ENCODE measurements around the gene FBP1. TPM values are rescaled to one million over a fixed set of nuclear protein-coding genes. Genes with fewer than 3 reads are reported as not detected.

The FBP1 gene
- total and polyA plus RNA-seq, 2 experiments from 2014 or later: 1.3 to 2.9 TPM

- peak overlapping the region; percentile 81 for H3K27ac ChIP-seq
- H3K4me1 ChIP-seq (ENCODE audit: low read depth): peaks cover 5% of the 10 kb centered on the region
- TF ChIP-seq CTCF (IDR thresholded peaks at IDR 0.05; ENCODE audit: low read depth, low read length): no peak
- DNase-seq (ENCODE audit: low read depth in 1 of 2, low spot score in 1 of 2): peak in 1 of 2 donors; percentile 55
- no peak overlapping the region for H3K4me3 ChIP-seq
- no peaks in the 10 kb centered on the region for H3K27me3 ChIP-seq
- no peaks in the 10 kb centered on the region for H3K9me3 ChIP-seq (ENCODE audit: low read depth)
- H3K36me3 ChIP-seq: no peaks in the 10 kb centered on the region
Observed at GRCh38 chr9:94619026-94619425, 20.3 kb downstream of the FBP1 start.

GRCh38 chr9:94613003-94613402 is 26.3 kb downstream of the FBP1 start:
- Histone ChIP-seq H3K27me3 (no peaks in the 10 kb centered on the region), H3K4me1 (ENCODE audit: low read depth) (peaks cover 9% of the 10 kb centered on the region), H3K36me3 (no peaks in the 10 kb centered on the region), H3K9me3 (ENCODE audit: low read depth) (no peaks in the 10 kb centered on the region), H3K4me3 (no peak overlapping the region), H3K27ac (no peak overlapping the region)
- TF ChIP-seq CTCF (IDR thresholded peaks at IDR 0.05; ENCODE audit: low read depth, low read length): peak; percentile 20
- DNase-seq (ENCODE audit: low read depth in 1 of 2, low spot score in 1 of 2): no peak

GRCh38 chr9:94612071-94612470 is 27.2 kb downstream of the FBP1 start:
- no peak for DNase-seq (ENCODE audit: low read depth in 1 of 2, low spot score in 1 of 2)
- no peak for TF ChIP-seq CTCF (IDR thresholded peaks at IDR 0.05; ENCODE audit: low read depth, low read length)
- no peak overlapping the region for H3K4me3 ChIP-seq
- no peaks in the 10 kb centered on the region for H3K9me3 ChIP-seq (ENCODE audit: low read depth)
- peaks cover 16% of the 10 kb centered on the region for H3K4me1 ChIP-seq (ENCODE audit: low read depth)
- no peak overlapping the region for H3K27ac ChIP-seq
- H3K27me3 ChIP-seq: no peaks in the 10 kb centered on the region
- H3K36me3 ChIP-seq: no peaks in the 10 kb centered on the region

GRCh38 chr9:94611638-94612068 is 27.7 kb downstream of the FBP1 start:
- H3K36me3 ChIP-seq: no peaks in the 10 kb centered on the region
- no peaks in the 10 kb centered on the region for H3K9me3 ChIP-seq (ENCODE audit: low read depth)

GRCh38 chr9:94610181-94610606 is 29.1 kb downstream of the FBP1 start:
- Histone ChIP-seq H3K36me3 (no peaks in the 10 kb centered on the region), H3K27ac (no peak overlapping the region), H3K27me3 (no peaks in the 10 kb centered on the region), H3K4me3 (no peak overlapping the region), H3K4me1 (ENCODE audit: low read depth) (peaks cover 20% of the 10 kb centered on the region), H3K9me3 (ENCODE audit: low read depth) (no peaks in the 10 kb centered on the region)
- no peak for TF ChIP-seq CTCF (IDR thresholded peaks at IDR 0.05; ENCODE audit: low read depth, low read length)
- DNase-seq (ENCODE audit: low read depth in 1 of 2, low spot score in 1 of 2): peak; percentile 32 to 36

More at GRCh38 chr9:94611638-94612068, 27.7 kb downstream of the FBP1 start:
- no peak for DNase-seq (ENCODE audit: low read depth in 1 of 2, low spot score in 1 of 2)
- Histone ChIP-seq H3K27me3 (no peaks in the 10 kb centered on the region), H3K4me1 (ENCODE audit: low read depth) (peaks cover 16% of the 10 kb centered on the region), H3K4me3 (no peak overlapping the region), H3K27ac (no peak overlapping the region)
- no peak for TF ChIP-seq CTCF (IDR thresholded peaks at IDR 0.05; ENCODE audit: low read depth, low read length)

- H3K27me3 ChIP-seq: no peaks in the 10 kb centered on the region
- no peaks in the 10 kb centered on the region for H3K36me3 ChIP-seq
- no peak overlapping the region for H3K4me3 ChIP-seq
- no peak for TF ChIP-seq CTCF (IDR thresholded peaks at IDR 0.05; ENCODE audit: low read depth, low read length)
- H3K9me3 ChIP-seq (ENCODE audit: low read depth): no peaks in the 10 kb centered on the region
- no peak for DNase-seq (ENCODE audit: low read depth in 1 of 2, low spot score in 1 of 2)
- no peak overlapping the region for H3K27ac ChIP-seq
- H3K4me1 ChIP-seq (ENCODE audit: low read depth): peaks cover 25% of the 10 kb centered on the region
Observed at GRCh38 chr9:94607423-94607691, 32.0 kb downstream of the FBP1 start.
